22Rv1 (cell line): ENCODE measurements around the gene PRR20G.

Source experiments
- ZFX ChIP-seq: fragments of 450-650 bp; IDR thresholded peaks from 2 replicates; pipeline ENCODE4 v1.6.1; 2017; ENCODE audit warnings: antibody characterized with exemption, borderline replicate concordance
- TF ChIP-seq, protein P1 (sequence below): fragments of 450-650 bp; IDR thresholded peaks from 2 replicates; pipeline ENCODE4 v1.5.1; 2017; ENCODE audit warnings: mild to moderate bottlenecking

DNA sequence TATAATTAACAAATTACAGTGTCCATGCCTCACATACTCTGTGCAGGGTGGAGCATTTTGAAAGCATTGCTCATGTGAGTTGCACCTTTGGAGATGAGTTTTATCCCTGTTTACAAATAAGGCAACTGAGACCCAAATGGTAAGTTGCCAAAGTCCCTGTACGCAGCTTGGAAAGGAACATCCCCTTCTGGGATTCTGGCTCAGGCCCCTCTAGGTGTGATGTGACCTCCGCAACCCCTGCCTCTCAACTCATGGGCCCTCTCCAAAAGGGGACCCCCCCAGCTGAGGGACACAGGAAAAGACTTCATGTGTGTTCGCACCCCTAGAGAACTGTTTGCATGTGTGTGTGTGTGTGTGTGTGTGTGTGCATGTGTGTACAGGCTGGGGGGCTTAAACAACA, 25.3 kb downstream of the PRR20G start:
- TF ChIP-seq, protein P1, sequence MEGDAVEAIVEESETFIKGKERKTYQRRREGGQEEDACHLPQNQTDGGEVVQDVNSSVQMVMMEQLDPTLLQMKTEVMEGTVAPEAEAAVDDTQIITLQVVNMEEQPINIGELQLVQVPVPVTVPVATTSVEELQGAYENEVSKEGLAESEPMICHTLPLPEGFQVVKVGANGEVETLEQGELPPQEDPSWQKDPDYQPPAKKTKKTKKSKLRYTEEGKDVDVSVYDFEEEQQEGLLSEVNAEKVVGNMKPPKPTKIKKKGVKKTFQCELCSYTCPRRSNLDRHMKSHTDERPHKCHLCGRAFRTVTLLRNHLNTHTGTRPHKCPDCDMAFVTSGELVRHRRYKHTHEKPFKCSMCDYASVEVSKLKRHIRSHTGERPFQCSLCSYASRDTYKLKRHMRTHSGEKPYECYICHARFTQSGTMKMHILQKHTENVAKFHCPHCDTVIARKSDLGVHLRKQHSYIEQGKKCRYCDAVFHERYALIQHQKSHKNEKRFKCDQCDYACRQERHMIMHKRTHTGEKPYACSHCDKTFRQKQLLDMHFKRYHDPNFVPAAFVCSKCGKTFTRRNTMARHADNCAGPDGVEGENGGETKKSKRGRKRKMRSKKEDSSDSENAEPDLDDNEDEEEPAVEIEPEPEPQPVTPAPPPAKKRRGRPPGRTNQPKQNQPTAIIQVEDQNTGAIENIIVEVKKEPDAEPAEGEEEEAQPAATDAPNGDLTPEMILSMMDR, result no peak
- TF ChIP-seq ZFX, result no peak
